ENCODE data around the gene VASP. TPM values are rescaled to one million over a fixed set of nuclear protein-coding genes. Genes with fewer than 3 reads are reported as not detected.

Gene VASP
- total RNA-seq, 1 donor from 2014 or later, result 155 TPM

GRCh38 chr19:45524575-45525129 is 17.4 kb downstream of the VASP start:
- H3K27ac ChIP-seq, result no peak overlapping the region
- H3K36me3 ChIP-seq, result peaks cover 63% of the 10 kb centered on the region
- H3K4me1 ChIP-seq, result no peaks in the 10 kb centered on the region
- DNase-seq (no peak), ATAC-seq (no peak)
- no peak overlapping the region for H3K4me3 ChIP-seq
- intact Hi-C loops (cut with DNase I), result loop anchor here (10.0 kb wide), 1 partner anchor 120 kb away; no protein-coding TSS in a partner anchor
- TF ChIP-seq CTCF (IDR thresholded peaks at IDR 0.05), result no peak
- H3K27me3 ChIP-seq, result no peaks in the 10 kb centered on the region
- H3K9me3 ChIP-seq, result no peaks in the 10 kb centered on the region

- peak; percentile 81 for DNase-seq
- Histone ChIP-seq H3K9me3 (no peaks in the 10 kb centered on the region), H3K4me3 (no peak overlapping the region), H3K27ac (no peak overlapping the region), H3K27me3 (no peaks in the 10 kb centered on the region), H3K4me1 (no peaks in the 10 kb centered on the region), H3K36me3 (peaks cover 49% of the 10 kb centered on the region)
- ATAC-seq, result peak; percentile 63
- no peak for TF ChIP-seq CTCF (IDR thresholded peaks at IDR 0.05)
- intact Hi-C loops (cut with DNase I), result loop anchor here (10.0 kb wide), 1 partner anchor 119 kb away; no protein-coding TSS in a partner anchor
Measured at GRCh38 chr19:45526143-45526542, 18.9 kb downstream of the VASP start.

- intact Hi-C loops (cut with DNase I), result loop anchor here (10.0 kb wide), 1 partner anchor 118 kb away; no protein-coding TSS in a partner anchor
- DNase-seq, result no peak
- Histone ChIP-seq H3K4me3 (no peak overlapping the region), H3K4me1 (no peaks in the 10 kb centered on the region), H3K36me3 (peaks cover 41% of the 10 kb centered on the region), H3K9me3 (no peaks in the 10 kb centered on the region), H3K27ac (no peak overlapping the region), H3K27me3 (no peaks in the 10 kb centered on the region)
- ATAC-seq, result no peak
- TF ChIP-seq CTCF (IDR thresholded peaks at IDR 0.05), result no peak
Measured at GRCh38 chr19:45526971-45527370, 19.7 kb downstream of the VASP start.

GRCh38 chr19:45527731-45528130 is 20.5 kb downstream of the VASP start:
- intact Hi-C loops (cut with DNase I), result loop anchor here (10.0 kb wide), 1 partner anchor 117 kb away; no protein-coding TSS in a partner anchor
- no peak for ATAC-seq
- no peak overlapping the region for H3K27ac ChIP-seq
- no peaks in the 10 kb centered on the region for H3K4me1 ChIP-seq
- peaks cover 35% of the 10 kb centered on the region for H3K36me3 ChIP-seq
- no peaks in the 10 kb centered on the region for H3K9me3 ChIP-seq
- no peaks in the 10 kb centered on the region for H3K27me3 ChIP-seq
- no peak overlapping the region for H3K4me3 ChIP-seq
- no peak for DNase-seq
- TF ChIP-seq CTCF (IDR thresholded peaks at IDR 0.05), result no peak

- DNase-seq, result no peak
- intact Hi-C loops (cut with DNase I), result loop anchor here (10.0 kb wide), 1 partner anchor 117 kb away; no protein-coding TSS in a partner anchor
- H3K4me1 ChIP-seq, result no peaks in the 10 kb centered on the region
- H3K36me3 ChIP-seq, result peaks cover 33% of the 10 kb centered on the region
- H3K27me3 ChIP-seq, result no peaks in the 10 kb centered on the region
- peak overlapping the region; percentile 33 for H3K4me3 ChIP-seq
- no peak overlapping the region for H3K27ac ChIP-seq
- peak; percentile 0 for ATAC-seq
- TF ChIP-seq CTCF (IDR thresholded peaks at IDR 0.05), result no peak
- H3K9me3 ChIP-seq, result no peaks in the 10 kb centered on the region
Measured at GRCh38 chr19:45528149-45528743, 21.0 kb downstream of the VASP start.

All from upper lobe of right lung (tissue), 1 donor.